ENCODE results near the gene PALM2AKAP2. TPM values are rescaled to one million over a fixed set of nuclear protein-coding genes. Genes with fewer than 3 reads are reported as not detected.

The PALM2AKAP2 gene
- total and polyA plus RNA-seq, 10 of the 15 experiments (the other 5 are each of a cell fraction or from before 2014, with no cell fraction given) = 0.01 TPM; not detected in 9

DNA sequence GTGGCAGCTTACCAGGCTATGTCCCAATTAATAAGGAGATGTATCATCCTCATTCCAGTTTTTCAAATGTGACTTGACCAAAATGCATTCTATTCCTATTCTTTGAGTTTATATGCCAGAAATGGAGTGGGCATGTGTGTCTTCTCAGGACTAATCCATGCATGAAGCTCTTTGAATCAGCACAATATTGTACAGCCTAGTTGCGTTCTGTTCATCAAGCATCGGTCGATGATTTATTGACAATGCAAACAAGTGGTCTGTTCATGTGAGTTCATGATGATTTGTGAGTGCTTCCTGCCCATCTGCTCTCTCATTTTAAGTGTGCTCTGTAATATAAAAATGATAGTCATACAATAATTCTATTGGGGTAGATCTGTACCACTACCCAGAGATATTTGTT lies 48.3 kb downstream of the PALM2AKAP2 start:
- WGBS (ENCODE audit: insufficient coverage, insufficient replicate concordance, low lambda C conversion rate, missing lambda C conversion rate) = 65% methylated on average over 3 of the region's 3 CpGs
- intact Hi-C loops (cut with micrococcal nuclease; ENCODE audit: unreplicated experiment) = no loop called here
- ChIA-PET CTCF (interaction anchor here (2.8 kb wide), 1 partner anchor 11 kb away, joined by 14 read pairs; no protein-coding TSS in a partner anchor), SMC1A (ENCODE audit: uncharacterized antibody, unreplicated experiment) (interaction anchor here (1.0 kb wide), 1 partner anchor 53 kb away, joined by 3 read pairs; no protein-coding TSS in a partner anchor), POLR2A (no interaction called here), RAD21 (ENCODE audit: unreplicated experiment) (no interaction called here)
- DNase-seq (ENCODE audit: low read depth, low spot score) = no peak
- no peaks in the 10 kb centered on the region for H4K20me1 ChIP-seq (ENCODE audit: control insufficient read depth, insufficient read depth)
- TF ChIP-seq, protein P1, sequence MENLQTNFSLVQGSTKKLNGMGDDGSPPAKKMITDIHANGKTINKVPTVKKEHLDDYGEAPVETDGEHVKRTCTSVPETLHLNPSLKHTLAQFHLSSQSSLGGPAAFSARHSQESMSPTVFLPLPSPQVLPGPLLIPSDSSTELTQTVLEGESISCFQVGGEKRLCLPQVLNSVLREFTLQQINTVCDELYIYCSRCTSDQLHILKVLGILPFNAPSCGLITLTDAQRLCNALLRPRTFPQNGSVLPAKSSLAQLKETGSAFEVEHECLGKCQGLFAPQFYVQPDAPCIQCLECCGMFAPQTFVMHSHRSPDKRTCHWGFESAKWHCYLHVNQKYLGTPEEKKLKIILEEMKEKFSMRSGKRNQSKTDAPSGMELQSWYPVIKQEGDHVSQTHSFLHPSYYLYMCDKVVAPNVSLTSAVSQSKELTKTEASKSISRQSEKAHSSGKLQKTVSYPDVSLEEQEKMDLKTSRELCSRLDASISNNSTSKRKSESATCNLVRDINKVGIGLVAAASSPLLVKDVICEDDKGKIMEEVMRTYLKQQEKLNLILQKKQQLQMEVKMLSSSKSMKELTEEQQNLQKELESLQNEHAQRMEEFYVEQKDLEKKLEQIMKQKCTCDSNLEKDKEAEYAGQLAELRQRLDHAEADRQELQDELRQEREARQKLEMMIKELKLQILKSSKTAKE (IDR thresholded peaks at IDR 0.05; ENCODE audit: low read depth, poor library complexity, severe bottlenecking) = no peak
- TF ChIP-seq TCF12 (IDR thresholded peaks at IDR 0.05; ENCODE audit: low read depth, low read length) (no peak), WRNIP1 (IDR thresholded peaks at IDR 0.05; ENCODE audit: borderline replicate concordance, low read depth, low read length) (no peak), CBX5 (IDR thresholded peaks at IDR 0.05; ENCODE audit: low read depth) (no peak), NR2C2 (IDR thresholded peaks at IDR 0.05; ENCODE audit: borderline replicate concordance, control insufficient read depth, insufficient read length, low read depth) (no peak), MXI1 (IDR thresholded peaks at IDR 0.05; ENCODE audit: low read depth, low read length) (no peak), BCL11A (IDR thresholded peaks at IDR 0.05; ENCODE audit: low read depth, low read length) (no peak), ZSCAN29 (IDR thresholded peaks at IDR 0.05) (no peak), FOXM1 (IDR thresholded peaks at IDR 0.05; ENCODE audit: low read depth, low read length) (no peak), KDM1A (IDR thresholded peaks at IDR 0.05; ENCODE audit: borderline replicate concordance) (no peak), EED (IDR thresholded peaks at IDR 0.05; ENCODE audit: low read depth) (no peak), NFYA (IDR thresholded peaks at IDR 0.05; ENCODE audit: borderline replicate concordance, low read depth, low read length) (no peak), CBX3 (IDR thresholded peaks at IDR 0.05; ENCODE audit: borderline replicate concordance, low read depth) (no peak), SMAD1 (IDR thresholded peaks at IDR 0.05; ENCODE audit: low read depth, partially characterized antibody) (no peak)
- TF ChIP-seq, protein P2, sequence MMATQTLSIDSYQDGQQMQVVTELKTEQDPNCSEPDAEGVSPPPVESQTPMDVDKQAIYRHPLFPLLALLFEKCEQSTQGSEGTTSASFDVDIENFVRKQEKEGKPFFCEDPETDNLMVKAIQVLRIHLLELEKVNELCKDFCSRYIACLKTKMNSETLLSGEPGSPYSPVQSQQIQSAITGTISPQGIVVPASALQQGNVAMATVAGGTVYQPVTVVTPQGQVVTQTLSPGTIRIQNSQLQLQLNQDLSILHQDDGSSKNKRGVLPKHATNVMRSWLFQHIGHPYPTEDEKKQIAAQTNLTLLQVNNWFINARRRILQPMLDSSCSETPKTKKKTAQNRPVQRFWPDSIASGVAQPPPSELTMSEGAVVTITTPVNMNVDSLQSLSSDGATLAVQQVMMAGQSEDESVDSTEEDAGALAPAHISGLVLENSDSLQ (IDR thresholded peaks at IDR 0.05) = no peak
- TF ChIP-seq, protein P3, sequence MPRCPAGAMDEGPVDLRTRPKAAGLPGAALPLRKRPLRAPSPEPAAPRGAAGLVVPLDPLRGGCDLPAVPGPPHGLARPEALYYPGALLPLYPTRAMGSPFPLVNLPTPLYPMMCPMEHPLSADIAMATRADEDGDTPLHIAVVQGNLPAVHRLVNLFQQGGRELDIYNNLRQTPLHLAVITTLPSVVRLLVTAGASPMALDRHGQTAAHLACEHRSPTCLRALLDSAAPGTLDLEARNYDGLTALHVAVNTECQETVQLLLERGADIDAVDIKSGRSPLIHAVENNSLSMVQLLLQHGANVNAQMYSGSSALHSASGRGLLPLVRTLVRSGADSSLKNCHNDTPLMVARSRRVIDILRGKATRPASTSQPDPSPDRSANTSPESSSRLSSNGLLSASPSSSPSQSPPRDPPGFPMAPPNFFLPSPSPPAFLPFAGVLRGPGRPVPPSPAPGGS (IDR thresholded peaks at IDR 0.05; ENCODE audit: borderline replicate concordance, insufficient read depth, low read depth, low read length, poor library complexity, severe bottlenecking) = no peak
- in situ Hi-C loops (cut with MboI) = no loop called here
- FAIRE-seq = no peak
- H3K79me2 ChIP-seq (ENCODE audit: control insufficient read depth, insufficient read depth, low read length) = no peaks in the 10 kb centered on the region
- H3K27me3 ChIP-seq (replicated peaks in 1 of 2; ENCODE audit: control insufficient read depth in 2 of 2, insufficient read depth in 2 of 2, low read length in 1 of 2) = peaks cover 0 to 3% of the 10 kb centered on the region in 2 experiments; a peak in 3 of 4 replicates
- ATAC-seq = no peak
- no TSS peak for BruUV-seq (replicated peaks)
- no peak overlapping the region for H2AFZ ChIP-seq (ENCODE audit: control insufficient read depth, low read depth, low read length)
- no peak overlapping the region for H3K9ac ChIP-seq (ENCODE audit: control insufficient read depth, insufficient read depth, low read length)
- H3K4me2 ChIP-seq (ENCODE audit: control insufficient read depth, insufficient read depth) = no peak overlapping the region
- H3K4me1 ChIP-seq (ENCODE audit: control insufficient read depth, insufficient read depth, low read length) = no peaks in the 10 kb centered on the region
- no peak overlapping the region for H3K4me3 ChIP-seq
- H3K9me3 ChIP-seq (replicated peaks; ENCODE audit: control insufficient read depth, insufficient read depth, low read length) = no peaks in the 10 kb centered on the region
- no peaks in the 10 kb centered on the region for H3K36me3 ChIP-seq (ENCODE audit: control insufficient read depth in 2 of 2, insufficient read depth in 2 of 2, low read length in 1 of 2)
- H3K27ac ChIP-seq (ENCODE audit: control insufficient read depth, insufficient read depth) = no peak overlapping the region
